ENCODE measurements around the gene C6orf89.

C6orf89 gene

DNA sequence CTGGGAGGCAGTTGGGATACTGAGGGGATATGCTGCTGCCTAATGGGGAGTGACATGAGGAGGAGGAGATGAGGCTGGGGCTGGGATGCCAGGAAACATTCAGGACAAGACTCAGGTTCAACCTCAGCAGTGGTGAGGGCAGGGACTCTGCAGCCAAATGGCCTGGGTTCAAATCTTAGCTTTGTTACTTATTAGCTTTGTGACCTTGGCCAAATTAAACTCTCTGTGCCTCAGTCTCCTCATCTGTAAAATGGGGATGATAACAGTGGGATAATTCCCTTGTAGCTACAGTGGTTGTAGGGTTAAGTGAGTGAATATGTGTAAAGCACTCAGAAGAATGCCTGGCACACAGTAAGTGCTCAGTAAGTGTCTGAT lies 70.7 kb downstream of the C6orf89 start:
- no peak overlapping the region for H3K27ac Mint-ChIP-seq
- no peaks in the 10 kb centered on the region for H3K36me3 Mint-ChIP-seq (ENCODE audit: low read depth)
- H3K27me3 Mint-ChIP-seq (ENCODE audit: low read depth) = peaks cover 13% of the 10 kb centered on the region
- H3K4me3 Mint-ChIP-seq = no peak overlapping the region
- H3K9me3 Mint-ChIP-seq = no peaks in the 10 kb centered on the region
- TF ChIP-seq, protein P1, sequence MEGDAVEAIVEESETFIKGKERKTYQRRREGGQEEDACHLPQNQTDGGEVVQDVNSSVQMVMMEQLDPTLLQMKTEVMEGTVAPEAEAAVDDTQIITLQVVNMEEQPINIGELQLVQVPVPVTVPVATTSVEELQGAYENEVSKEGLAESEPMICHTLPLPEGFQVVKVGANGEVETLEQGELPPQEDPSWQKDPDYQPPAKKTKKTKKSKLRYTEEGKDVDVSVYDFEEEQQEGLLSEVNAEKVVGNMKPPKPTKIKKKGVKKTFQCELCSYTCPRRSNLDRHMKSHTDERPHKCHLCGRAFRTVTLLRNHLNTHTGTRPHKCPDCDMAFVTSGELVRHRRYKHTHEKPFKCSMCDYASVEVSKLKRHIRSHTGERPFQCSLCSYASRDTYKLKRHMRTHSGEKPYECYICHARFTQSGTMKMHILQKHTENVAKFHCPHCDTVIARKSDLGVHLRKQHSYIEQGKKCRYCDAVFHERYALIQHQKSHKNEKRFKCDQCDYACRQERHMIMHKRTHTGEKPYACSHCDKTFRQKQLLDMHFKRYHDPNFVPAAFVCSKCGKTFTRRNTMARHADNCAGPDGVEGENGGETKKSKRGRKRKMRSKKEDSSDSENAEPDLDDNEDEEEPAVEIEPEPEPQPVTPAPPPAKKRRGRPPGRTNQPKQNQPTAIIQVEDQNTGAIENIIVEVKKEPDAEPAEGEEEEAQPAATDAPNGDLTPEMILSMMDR (IDR thresholded peaks at IDR 0.05; ENCODE audit: unreplicated experiment in 3 of 3) = no peak
- H3K4me1 Mint-ChIP-seq = peaks cover 13% of the 10 kb centered on the region

DNA sequence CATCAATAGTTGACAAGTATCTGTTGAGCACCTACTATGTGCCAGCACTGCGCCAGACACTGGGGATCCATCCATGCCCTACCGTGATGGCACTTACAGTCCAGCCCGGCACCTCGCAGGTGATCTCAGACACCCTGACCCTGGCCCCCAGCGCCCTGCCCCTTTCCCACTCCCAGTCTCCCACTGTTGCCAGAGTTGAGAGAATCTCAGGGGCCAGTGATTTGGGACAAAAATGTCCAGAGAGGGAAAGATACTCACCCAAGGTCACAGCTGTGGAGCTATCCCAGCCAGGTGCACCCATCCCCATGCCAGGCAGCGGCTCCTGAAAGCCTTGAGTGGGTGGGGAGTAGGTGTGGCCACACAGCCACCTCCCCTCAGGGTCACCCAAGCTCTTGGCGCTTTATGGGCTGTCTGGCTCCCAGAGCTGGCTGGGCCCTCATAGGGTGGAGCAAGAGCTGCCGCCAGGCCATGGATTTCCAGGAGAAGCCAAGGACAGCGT lies 72.1 kb downstream of the C6orf89 start:
- peaks cover 16% of the 10 kb centered on the region for H3K27me3 Mint-ChIP-seq (ENCODE audit: low read depth)
- no peaks in the 10 kb centered on the region for H3K9me3 Mint-ChIP-seq
- no peak overlapping the region for H3K27ac Mint-ChIP-seq
- no peaks in the 10 kb centered on the region for H3K36me3 Mint-ChIP-seq (ENCODE audit: low read depth)
- H3K4me3 Mint-ChIP-seq = no peak overlapping the region
- H3K4me1 Mint-ChIP-seq = peaks cover 14% of the 10 kb centered on the region
- TF ChIP-seq, protein P1 (IDR thresholded peaks at IDR 0.05; ENCODE audit: unreplicated experiment in 3 of 3) = no peak

DNA sequence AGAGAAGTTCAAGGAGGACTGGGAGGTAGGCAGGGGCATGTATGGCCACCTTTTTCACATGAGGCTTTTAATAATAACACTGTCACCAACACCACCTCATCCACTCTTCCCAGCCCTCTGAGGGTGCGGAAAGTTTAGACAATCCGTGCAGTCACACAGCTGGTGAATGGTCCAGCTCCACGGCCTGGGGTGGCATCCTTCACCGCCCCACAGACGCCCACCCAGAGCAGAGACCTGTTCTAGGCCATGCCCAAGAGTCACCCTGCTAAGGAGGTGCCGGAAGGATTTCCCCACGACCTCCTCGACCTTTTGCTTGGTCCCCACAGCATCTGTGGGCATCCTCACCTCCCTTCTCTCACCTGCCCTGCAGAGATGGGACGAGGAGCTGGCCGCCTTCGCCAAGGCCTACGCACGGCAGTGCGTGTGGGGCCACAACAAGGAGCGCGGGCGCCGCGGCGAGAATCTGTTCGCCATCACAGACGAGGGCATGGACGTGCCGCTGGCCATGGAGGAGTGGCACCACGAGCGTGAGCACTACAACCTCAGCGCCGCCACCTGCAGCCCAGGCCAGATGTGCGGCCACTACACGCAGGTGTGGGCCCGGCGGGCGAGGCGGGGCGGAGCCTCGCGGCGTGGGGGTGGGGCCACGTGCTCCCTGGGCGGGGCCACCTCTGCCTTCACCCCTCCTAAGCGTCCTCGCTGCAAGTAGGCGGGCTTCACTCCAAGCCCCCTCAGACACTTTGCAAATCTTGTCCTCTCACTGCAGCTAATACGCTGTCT lies 73.2 kb downstream of the C6orf89 start:
- H3K9me3 Mint-ChIP-seq = no peaks in the 10 kb centered on the region
- peaks cover 23% of the 10 kb centered on the region for H3K27me3 Mint-ChIP-seq (ENCODE audit: low read depth)
- H3K27ac Mint-ChIP-seq = no peak overlapping the region
- peaks cover 18% of the 10 kb centered on the region for H3K4me1 Mint-ChIP-seq
- H3K36me3 Mint-ChIP-seq (ENCODE audit: low read depth) = no peaks in the 10 kb centered on the region
- no peak overlapping the region for H3K4me3 Mint-ChIP-seq
- TF ChIP-seq, protein P1 (IDR thresholded peaks at IDR 0.05; ENCODE audit: unreplicated experiment in 3 of 3) = no peak

DNA sequence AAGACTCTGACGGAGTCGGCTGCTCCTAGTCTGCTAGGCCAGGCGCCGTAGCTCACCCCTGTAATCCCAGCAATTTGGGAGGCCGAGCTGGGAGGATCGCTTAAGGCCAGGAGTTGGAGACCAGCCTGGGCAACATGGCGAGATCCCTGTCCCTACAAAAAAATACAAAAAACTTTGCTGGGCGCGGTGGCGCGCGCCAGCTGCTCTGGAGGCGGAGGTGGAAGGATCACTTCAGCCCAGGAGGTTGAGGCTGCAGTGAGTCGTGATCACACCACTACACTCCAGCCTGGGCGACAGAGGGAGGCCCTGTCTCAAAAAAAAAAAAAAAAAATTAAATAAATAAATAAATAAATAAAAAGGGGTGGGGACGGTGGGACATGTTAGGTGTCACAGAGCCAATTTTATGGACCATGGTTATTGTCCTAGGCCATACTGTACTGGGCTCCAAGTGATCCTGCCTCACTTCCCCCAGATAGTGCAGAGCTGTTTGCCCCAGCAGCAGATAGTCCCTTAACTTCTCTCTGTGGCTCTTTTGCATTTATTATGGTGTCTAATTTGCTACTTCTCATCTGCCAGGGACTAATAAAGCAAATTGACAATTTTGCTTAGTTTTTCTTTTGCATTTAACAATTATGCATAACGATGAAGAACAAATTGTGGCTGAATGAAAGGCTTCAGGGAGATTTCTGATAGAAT lies 74.0 kb downstream of the C6orf89 start:
- H3K9me3 Mint-ChIP-seq = no peaks in the 10 kb centered on the region
- H3K27ac Mint-ChIP-seq = peak overlapping the region in 2 of 3 experiments; percentile 20 to 36
- H3K27me3 Mint-ChIP-seq (ENCODE audit: low read depth) = peaks cover 23% of the 10 kb centered on the region
- TF ChIP-seq, protein P1 (IDR thresholded peaks at IDR 0.05; ENCODE audit: unreplicated experiment in 3 of 3) = no peak
- H3K4me1 Mint-ChIP-seq = peaks cover 18% of the 10 kb centered on the region
- H3K36me3 Mint-ChIP-seq (ENCODE audit: low read depth) = no peaks in the 10 kb centered on the region
- no peak overlapping the region for H3K4me3 Mint-ChIP-seq

DNA sequence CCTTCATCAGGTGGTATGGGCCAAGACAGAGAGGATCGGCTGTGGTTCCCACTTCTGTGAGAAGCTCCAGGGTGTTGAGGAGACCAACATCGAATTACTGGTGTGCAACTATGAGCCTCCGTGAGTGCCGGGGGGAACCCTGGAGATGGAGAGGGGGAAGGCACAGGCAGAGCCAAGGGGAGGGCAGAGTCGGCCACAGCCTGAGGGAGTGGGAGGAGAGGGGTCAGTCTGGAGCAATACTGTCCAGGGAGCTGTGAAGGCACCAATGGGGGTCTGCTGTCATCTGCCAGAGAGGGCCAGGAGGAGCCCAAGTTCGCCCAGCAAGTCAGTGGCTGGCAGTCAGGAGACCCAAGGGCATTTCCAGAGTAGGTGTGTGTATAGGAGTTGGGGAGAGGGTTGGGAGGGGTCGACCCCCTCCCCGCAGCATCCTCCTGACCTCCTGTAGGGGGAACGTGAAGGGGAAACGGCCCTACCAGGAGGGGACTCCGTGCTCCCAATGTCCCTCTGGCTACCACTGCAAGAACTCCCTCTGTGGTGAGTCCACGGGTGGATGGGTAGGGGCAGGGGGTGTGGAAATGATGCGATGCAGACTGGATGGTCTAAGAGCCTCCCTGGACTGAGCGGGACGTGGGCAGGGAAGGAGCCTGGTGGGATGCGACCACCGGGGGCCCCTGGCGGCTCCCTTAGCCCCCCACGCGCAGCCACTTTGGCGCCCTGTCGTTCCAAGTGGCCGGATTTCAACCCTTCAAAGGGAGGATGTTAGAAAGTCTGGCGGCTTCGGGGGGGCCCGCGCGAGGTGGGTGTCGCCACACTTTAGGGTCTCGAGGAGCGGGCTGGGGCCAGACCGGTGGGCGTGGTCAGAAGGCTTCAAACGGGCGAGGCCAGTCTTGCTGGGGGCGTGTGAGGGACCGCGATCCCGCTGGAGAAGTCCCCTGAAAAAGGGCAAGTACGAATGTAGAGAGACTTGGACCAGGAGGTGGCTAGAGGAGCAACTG lies 76.0 kb downstream of the C6orf89 start:
- H3K27me3 Mint-ChIP-seq (ENCODE audit: low read depth) = peaks cover 17% of the 10 kb centered on the region
- peaks cover 11% of the 10 kb centered on the region for H3K4me1 Mint-ChIP-seq
- TF ChIP-seq, protein P1 (IDR thresholded peaks at IDR 0.05; ENCODE audit: unreplicated experiment in 3 of 3) = no peak
- H3K4me3 Mint-ChIP-seq = no peak overlapping the region
- no peaks in the 10 kb centered on the region for H3K9me3 Mint-ChIP-seq
- H3K36me3 Mint-ChIP-seq (ENCODE audit: low read depth) = peaks cover 6% of the 10 kb centered on the region
- no peak overlapping the region for H3K27ac Mint-ChIP-seq

Data from nephron (organoid).